HG03060 (cell line): ENCODE measurements around the gene MDH2.
"Not testable (repeated sequence)": the region's sequence is repeated elsewhere in the genome, so short reads cannot be mapped to it uniquely, and the experiment has no call there.

ENCODE experiments used
- ATAC-seq: cut with Tn5 transposase; IDR thresholded peaks from one replicate; pipeline ENCODE4 v1.9.1; 2021; ENCODE audit warnings: low read depth, moderate number of reproducible peaks; ENCODE audit not compliant: unreplicated experiment

The MDH2 gene

DNA sequence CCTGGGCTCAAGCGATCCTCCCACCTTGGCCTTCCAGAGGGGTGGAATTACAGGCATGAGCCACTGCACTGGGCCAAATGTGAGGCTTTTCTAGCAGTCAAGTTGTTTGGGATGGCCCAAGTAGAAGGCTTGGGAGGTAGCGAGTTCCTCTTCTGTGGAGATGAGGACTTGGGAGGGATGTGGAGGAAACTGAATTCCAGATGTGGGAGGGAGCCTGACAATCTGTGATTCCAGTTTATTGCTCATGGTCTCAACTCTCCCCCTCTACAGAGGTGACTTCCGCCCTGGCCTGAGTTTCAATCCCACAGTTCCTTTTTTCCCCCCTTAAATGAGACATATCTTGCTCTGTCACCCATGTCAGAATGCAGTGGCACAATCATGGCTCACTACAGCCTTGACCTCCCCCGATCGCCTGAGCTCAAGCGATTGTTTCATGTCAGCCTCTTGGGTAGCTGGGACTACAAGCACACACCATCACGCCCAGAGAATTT is 3.5 kb upstream of the MDH2 start:
- ATAC-seq, result no peak

- no peak for ATAC-seq
Observed at GRCh38 chr7:76047305-76047810, 548 bp upstream of the MDH2 start.

DNA sequence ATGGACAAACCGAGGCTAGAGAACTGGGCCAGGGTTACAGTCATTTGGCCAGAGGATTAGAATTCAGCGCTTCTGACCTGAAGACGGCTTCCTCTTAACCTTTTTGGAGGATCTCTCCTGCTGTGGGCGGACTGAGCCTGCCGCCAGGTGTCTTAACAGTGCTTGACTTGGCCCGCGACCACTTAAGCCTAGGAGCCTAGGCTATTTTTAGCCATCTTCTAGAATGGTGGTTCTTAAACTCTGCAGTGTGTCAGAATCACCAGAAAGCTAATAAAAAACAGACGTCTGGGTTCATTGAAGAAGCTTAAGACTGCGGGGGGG is 722 bp downstream of the MDH2 start:
- ATAC-seq, result no peak

DNA sequence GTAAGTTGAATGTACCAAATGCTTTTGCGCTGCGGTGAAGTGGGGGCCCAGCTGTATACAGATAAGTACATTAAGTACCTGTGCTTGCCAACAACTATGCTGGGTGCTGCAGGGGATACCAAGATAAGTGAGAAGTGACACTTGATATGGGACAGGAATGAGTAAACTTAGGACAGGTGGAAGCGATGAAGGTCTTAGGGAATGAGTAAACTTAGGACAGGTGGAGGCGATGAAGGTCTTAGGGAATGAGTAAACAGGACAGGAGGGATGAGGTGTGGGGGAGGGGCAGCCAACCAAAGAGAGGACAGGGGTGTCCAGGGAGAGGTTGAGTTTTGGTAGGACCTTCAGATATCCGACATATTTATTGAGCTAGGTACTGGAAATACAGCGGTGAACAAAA is 1.4 kb downstream of the MDH2 start:
- ATAC-seq, result no peak

DNA sequence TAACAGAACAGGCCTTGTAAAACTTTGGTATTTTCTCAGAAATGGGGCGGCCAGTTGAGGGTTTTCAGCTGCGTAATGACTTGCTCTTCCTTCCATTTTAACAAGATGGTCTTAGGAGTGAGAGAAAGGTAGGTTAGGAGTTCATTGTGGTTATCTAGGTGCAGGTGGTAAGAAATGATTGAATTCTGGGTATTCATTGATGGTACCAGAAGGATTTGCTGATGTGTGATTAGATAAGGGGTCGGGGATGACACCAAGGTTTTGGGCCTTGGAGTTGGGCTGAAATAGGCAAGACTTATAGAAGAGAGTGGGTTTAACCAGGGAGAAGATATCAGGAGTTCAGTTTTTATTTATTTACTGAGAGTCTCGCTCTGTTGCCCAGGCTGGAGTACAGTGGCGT is 2.6 kb downstream of the MDH2 start:
- ATAC-seq, result no peak

DNA sequence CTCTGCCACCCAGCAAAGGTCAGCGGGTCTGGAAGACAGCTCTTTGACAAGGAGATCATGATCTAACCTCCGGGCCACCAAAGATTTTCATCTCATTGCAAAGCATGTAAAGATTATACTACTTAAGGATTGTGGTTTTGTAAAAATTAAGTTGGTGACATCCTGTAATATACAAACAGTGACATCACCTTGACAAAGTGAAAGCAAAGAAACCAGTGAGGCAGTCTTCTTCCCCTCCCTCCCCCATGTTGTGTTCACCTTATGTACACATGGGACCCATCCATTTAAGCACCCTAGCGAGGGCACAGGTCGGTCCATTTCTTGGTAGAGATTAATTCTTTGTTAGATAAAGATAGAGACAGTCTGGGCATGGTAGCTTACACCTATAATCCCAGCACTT is 3.9 kb downstream of the MDH2 start:
- ATAC-seq, result no peak

DNA sequence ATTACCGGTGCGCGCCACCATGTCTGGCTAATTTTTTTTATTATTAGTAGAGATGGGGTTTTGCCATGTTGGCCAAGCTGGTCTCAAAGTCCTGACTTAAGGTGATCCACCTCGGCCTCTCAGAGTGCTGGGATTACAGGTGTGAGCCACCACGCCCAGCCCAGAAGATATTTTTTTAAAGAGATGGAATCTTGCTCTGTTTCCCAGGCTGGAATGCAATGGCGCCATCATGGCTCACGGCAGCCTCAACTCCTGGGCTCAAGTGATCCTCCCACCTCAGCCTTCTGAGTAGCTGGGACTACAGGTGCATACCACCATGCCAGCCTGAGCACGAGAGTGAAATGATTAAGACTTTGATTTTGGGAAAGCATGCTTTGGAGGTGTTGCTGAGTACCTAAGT is 4.8 kb downstream of the MDH2 start:
- not testable (repeated sequence) for ATAC-seq

- ATAC-seq, result no peak
Observed at GRCh38 chr7:76053461-76053860, 5.6 kb downstream of the MDH2 start.

DNA sequence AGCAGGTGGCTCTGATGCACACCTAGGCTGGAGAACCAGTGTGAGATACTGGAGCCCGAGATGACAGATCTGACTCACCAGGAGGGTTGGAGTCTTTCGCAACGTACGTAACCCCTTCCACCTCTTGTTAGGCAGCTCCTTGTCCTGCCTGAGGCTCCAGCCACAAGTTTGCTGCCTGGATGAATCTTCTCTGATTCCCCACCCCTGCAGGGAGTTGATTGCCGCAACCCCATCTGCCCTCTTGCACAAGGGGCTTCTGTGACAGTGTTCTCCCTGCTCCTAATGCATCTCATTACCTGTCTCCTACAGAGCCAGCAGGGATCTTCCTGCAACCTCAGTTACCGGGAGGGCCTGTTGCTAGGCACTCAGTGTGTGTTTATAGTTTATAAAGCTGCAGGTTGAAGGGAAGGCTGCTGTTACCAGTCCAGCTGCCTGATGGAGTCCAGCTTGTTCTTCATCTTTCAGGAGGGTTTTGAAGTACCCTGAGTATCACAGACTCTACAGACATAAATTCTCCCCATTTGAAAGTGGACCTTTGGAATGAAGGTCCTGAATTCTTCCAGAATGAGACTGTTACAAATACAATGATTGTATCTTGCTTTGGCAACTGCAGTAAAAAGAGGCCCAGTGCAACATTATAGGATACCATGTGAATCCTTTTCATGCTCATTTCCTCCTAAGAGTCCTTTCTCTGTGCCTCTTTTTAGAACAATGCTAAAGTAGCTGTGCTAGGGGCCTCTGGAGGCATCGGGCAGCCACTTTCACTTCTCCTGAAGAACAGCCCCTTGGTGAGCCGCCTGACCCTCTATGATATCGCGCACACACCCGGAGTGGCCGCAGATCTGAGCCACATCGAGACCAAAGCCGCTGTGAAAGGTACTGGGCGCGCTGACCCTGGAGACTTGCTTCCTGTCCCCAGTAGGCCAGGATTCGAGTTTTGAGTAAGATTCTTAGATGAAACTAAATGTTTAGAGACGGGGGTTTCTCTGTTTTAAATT is 6.5 kb downstream of the MDH2 start:
- no peak for ATAC-seq

DNA sequence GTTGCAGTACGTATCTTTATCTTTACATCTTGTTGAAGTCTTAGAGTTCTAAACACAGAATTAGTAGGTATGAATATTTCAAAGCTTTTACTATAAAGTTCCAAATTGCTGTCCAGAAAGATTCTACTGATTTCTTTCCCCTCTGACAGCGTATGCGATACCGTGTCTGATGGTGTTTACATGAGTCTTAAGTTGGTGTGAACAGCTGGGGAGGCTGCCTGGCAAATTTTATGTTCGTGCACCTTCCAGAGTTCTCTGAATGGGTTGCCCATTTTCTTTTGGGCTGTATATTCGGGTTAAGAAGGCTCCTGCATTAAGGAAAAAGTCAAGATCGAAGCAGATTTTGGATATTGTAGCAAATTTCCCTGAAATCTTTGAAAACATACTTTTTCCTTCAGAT is 8.3 kb downstream of the MDH2 start:
- no peak for ATAC-seq

DNA sequence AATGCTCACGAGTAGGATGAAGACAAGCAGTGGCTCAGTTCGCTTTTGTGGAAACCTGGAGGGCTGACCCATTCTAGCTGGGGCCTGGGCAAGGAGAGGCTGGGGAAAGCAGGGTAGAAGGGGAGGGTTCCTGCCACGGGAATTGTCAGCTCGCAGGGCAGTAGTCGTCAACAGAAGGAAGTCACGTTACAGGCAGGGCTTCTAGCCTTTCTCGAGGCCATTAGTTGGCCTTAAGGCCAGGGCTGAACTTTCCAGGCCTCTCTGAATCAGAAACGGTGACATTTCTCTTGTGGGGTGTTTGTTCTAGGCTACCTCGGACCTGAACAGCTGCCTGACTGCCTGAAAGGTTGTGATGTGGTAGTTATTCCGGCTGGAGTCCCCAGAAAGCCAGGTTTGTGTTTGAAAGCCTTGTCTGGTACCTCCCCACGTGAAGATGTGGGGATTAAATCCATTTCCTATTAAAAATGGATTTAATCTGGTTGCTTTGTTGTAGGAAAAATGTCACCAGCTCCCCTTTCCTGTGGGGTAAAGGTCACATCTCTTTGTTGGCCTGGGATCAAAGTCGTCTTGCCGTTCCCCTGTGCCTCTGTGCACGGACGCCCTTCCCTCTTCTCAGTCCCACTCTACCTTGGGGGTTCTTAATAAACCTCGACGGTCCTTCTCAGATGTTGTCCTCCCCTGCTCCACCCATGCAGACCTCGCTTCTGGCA is 9.4 kb downstream of the MDH2 start:
- ATAC-seq, result no peak

GRCh38 chr7:76057813-76058145 is 9.9 kb downstream of the MDH2 start:
- no peak for ATAC-seq

- not testable (repeated sequence) for ATAC-seq
Observed at GRCh38 chr7:76058745-76059144, 10.8 kb downstream of the MDH2 start.

GRCh38 chr7:76060842-76061241 is 12.9 kb downstream of the MDH2 start:
- ATAC-seq, result no peak

GRCh38 chr7:76062254-76062653 is 14.3 kb downstream of the MDH2 start:
- ATAC-seq, result no peak

DNA sequence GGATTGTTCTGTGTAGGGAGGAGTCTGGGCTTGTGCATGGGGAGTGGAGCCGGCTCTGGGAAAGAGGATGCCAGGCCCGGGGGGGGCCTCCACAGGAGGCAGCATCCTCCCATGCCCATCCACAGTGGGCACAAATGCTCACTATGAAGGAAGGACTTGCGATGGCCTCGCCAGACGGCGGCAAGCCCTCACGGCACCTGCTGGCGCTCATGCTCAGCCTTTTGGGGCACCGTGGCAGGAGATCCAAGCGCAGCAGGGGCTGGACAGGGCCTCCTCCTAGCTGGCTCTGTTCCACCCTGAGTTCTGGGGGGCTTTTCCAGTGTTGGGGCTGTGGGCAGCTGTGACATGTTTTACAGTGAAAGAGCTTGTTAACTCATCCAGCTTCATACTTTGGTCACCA is 15.2 kb downstream of the MDH2 start:
- ATAC-seq, result no peak

DNA sequence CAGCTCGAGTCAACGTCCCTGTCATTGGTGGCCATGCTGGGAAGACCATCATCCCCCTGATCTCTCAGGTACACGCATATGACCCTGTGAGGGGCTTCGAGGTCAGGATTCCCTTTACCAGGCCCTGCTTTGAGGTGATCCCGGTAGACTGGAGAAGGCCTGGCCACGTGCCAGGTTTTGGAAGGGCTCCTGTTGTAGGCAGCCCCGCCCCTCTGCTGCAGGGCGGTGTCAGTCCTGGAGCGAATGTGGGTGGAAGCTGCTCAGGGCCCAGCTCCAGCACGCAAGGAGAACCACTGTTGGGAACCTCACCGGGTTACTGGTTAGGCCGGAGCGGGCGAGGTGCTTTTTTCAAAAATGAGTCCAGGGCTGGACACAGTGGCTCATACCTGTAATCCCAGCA is 15.6 kb downstream of the MDH2 start:
- no peak for ATAC-seq

DNA sequence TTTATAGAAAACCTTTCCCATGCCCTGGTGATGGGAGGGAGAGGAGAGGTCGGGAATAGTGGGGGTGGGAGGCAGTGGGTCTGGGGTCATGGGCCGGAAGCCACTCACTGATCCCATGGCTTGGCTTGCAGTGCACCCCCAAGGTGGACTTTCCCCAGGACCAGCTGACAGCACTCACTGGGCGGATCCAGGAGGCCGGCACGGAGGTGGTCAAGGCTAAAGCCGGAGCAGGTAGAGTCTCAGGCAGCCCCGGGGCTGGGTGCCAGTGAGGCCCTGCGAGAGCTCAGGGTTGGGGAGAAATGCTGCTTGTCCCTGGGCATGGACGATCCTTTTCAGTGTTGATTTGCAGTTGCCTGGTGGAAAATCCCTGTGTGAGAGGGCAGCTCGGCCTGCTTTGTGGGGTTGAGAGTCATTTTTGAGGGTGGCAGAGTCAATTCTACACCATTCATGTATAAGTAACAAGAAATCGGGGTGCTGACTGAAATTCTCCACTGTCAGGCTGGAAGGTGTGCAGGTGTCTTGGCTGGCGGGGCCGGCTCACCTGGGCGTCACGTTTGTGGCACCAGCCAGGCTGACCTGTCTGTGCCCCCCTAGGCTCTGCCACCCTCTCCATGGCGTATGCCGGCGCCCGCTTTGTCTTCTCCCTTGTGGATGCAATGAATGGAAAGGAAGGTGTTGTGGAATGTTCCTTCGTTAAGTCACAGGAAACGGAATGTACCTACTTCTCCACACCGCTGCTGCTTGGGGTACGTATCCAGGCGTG is 16.5 kb downstream of the MDH2 start:
- ATAC-seq, result no peak

DNA sequence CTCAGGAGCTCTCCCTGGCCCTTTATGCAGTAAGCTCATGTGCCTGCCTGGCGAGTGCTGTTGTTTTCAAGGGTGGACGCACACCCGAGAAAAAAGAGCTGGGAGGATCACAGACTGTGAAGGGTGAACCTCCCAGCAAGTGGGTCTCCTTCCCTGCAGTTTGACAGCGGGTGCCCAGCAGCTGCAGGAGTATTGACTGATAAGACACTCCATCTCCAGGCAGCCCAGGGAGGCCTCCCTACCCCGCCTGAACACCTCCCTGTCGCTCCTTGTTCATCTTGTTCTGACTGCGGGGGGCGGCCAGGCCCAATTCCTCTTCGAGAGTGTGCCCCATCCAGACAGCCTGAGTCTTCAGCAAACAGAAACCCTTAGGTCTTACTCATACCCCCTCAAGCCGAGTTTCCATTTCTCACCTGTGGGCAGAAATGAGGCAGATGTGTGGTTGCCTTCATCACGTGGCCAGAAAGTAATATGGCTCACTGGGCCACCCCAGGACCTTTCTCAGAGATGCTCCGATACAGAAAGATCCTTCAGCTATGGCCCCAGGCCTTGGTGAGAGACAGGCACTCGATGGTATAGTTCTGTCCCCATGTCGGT is 17.2 kb downstream of the MDH2 start:
- no peak for ATAC-seq

DNA sequence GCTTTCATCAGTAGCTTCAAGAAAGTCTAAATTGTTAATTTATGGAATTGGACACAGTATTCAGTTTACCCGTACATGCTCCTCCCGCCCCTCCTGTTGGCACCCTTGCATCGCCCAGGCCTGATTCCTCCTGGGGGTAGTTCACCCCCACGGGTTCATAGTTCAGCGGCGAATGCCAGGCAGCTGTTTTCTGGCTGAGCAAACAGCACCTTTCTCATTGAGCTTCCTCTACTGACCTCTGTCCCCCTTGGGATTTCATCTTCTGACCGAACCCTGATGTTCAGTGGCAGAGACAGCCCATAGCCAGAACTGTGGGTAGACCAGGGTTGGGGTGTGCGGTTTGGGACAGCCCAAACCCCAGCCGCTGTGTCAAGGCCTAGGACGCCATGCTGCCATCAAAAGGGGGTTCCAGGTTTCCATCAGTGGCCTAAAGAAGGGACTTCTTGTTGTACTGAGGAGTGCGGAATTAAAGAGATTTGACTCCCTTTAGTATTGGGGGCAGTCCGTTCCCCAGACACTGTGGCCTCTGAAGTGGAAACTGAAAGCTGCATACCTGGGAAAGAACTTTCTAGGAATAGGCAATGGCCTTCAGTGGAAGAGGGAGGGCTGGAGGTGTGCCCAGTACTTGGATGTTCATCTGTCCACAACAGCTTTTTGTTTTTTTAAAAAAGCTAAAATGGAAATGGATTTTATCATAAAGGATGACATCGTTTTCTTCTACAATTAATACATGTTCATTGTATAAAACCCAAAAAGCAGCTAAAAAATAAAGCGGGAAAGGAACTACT is 19.0 kb downstream of the MDH2 start:
- no peak for ATAC-seq
